ENCODE measurements around the gene PLEKHG4B.

Gene PLEKHG4B

GRCh38 chr5:157801-158200 is 65.8 kb downstream of the PLEKHG4B start:
- TF ChIP-seq SPI1 (IDR thresholded peaks at IDR 0.05; ENCODE audit: low read depth, low read length) = no peak
- no peak for TF ChIP-seq POLR2A (IDR thresholded peaks at IDR 0.05; ENCODE audit: low read depth, low read length)
- TF ChIP-seq POLR2AphosphoS5 (IDR thresholded peaks at IDR 0.05; ENCODE audit: low read depth, low read length) = no peak
- FAIRE-seq = no peak
- no peak for DNase-seq (ENCODE audit: insufficient read length, low spot score)

DNA sequence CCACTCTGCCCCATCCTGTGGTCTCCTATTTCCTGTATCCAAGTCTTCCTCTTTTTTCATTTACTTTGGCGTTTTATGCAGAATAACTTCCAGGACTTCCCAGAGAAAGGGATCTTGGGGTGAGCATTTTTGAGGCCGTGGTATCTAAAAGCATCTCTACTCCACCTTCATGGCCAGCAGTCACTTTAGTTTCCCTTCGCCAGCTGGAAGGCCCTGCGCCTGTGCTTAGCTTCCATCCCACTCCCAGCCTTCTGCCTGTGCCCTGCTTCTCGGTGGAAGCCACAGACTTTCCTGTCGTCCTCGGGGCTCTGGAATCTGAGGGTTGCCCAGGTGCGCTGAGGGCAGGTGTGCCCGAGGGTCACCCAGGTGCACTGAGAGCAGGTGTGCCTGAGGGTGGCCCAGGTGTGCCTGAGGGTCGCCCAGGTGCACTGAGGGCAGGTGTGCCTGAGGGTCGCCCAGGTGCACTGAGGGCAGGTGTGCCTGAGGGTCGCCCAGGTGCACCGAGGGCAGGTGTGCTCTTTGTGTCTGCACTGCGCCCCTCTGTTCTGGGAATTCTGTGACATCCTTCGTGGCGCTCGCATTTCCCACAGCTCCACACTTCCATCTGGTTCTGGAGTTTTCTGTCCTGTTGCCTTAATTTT is 67.0 kb downstream of the PLEKHG4B start:
- DNase-seq (ENCODE audit: insufficient read length, low spot score) (no peak), FAIRE-seq (no peak)
- TF ChIP-seq POLR2AphosphoS5 (IDR thresholded peaks at IDR 0.05; ENCODE audit: low read depth, low read length) = no peak
- TF ChIP-seq SPI1 (IDR thresholded peaks at IDR 0.05; ENCODE audit: low read depth, low read length) = no peak

- no peak for DNase-seq (ENCODE audit: insufficient read length, low spot score)
- FAIRE-seq = no peak
- TF ChIP-seq POLR2AphosphoS5 (IDR thresholded peaks at IDR 0.05; ENCODE audit: low read depth, low read length) = no peak
- TF ChIP-seq SPI1 (IDR thresholded peaks at IDR 0.05; ENCODE audit: low read depth, low read length) = no peak
- TF ChIP-seq POLR2A (IDR thresholded peaks at IDR 0.05; ENCODE audit: low read depth, low read length) = no peak
- TF ChIP-seq POU2F2 (IDR thresholded peaks at IDR 0.05; ENCODE audit: low read depth, low read length) = no peak
- TF ChIP-seq PAX5 (IDR thresholded peaks at IDR 0.05; ENCODE audit: insufficient read depth, low read length, severe bottlenecking) = no peak
- TF ChIP-seq TAF1 (IDR thresholded peaks at IDR 0.05; ENCODE audit: low read depth, low read length) = no peak
Observed at GRCh38 chr5:159448-160172, 67.6 kb downstream of the PLEKHG4B start.

- no peak for FAIRE-seq
- TF ChIP-seq POLR2A (IDR thresholded peaks at IDR 0.05; ENCODE audit: low read depth, low read length) (no peak), SPI1 (IDR thresholded peaks at IDR 0.05; ENCODE audit: low read depth, low read length) (no peak), POLR2AphosphoS5 (IDR thresholded peaks at IDR 0.05; ENCODE audit: low read depth, low read length) (no peak), PAX5 (IDR thresholded peaks at IDR 0.05; ENCODE audit: insufficient read depth, low read length, severe bottlenecking) (no peak), POU2F2 (IDR thresholded peaks at IDR 0.05; ENCODE audit: low read depth, low read length) (no peak), TAF1 (IDR thresholded peaks at IDR 0.05; ENCODE audit: low read depth, low read length) (no peak)
- no peak for DNase-seq (ENCODE audit: insufficient read length, low spot score)
Observed at GRCh38 chr5:160173-160510, 68.2 kb downstream of the PLEKHG4B start.

DNA sequence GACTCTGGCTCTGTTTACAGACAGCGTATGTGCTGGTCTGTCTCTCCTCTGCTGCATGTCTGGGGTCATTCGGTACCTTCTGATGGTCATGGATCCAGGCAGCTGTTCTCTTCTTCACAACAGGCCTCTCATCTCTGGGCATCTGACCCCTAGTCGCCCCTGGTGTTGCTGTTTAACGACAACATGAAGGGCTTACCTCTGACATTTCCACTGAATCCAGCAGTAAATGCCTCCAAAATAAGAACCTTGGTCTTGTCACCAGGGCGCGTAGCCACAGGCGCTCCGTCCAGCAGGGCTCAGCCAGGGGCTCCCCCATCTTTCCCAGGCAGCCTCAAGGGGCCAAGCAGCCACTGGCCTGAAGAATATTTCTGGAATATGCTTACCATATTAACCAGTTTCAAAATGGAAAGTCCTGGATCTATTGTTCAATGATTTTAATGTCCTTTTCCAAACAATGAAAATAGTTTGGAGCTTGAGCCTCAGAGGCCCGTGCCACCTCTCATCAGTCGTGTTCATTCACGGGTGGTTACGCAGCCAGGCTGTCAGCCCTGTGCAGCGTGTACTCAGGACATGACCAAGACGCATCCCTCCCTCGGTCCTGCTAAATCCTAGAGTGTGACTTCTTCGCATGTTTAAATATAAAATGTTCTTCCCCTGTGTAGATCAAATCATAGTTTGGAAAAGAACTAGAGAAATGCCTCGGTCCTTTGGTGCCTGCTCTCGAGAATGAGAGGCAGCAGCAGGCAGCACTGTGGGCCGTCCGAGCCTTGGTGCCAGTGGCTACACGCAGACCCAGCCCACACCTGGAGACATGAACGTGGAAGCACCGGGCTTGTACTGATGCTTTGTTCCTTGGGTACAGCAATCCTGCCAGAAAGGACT is 69.2 kb downstream of the PLEKHG4B start:
- no peak for FAIRE-seq
- no peak for DNase-seq (ENCODE audit: insufficient read length, low spot score)
- TF ChIP-seq TAF1 (IDR thresholded peaks at IDR 0.05; ENCODE audit: low read depth, low read length) = no peak
- no peak for TF ChIP-seq POU2F2 (IDR thresholded peaks at IDR 0.05; ENCODE audit: low read depth, low read length)
- TF ChIP-seq PAX5 (IDR thresholded peaks at IDR 0.05; ENCODE audit: insufficient read depth, low read length, severe bottlenecking) = no peak
- no peak for TF ChIP-seq POLR2AphosphoS5 (IDR thresholded peaks at IDR 0.05; ENCODE audit: low read depth, low read length)

GRCh38 chr5:161803-162110 is 69.8 kb downstream of the PLEKHG4B start:
- FAIRE-seq (no peak), DNase-seq (ENCODE audit: insufficient read length, low spot score) (no peak)
- TF ChIP-seq POLR2AphosphoS5 (IDR thresholded peaks at IDR 0.05; ENCODE audit: low read depth, low read length) = no peak
- TF ChIP-seq POLR2A (IDR thresholded peaks at IDR 0.05; ENCODE audit: low read depth, low read length) = no peak
- no peak for TF ChIP-seq PAX5 (IDR thresholded peaks at IDR 0.05; ENCODE audit: insufficient read depth, low read length, severe bottlenecking)

DNA sequence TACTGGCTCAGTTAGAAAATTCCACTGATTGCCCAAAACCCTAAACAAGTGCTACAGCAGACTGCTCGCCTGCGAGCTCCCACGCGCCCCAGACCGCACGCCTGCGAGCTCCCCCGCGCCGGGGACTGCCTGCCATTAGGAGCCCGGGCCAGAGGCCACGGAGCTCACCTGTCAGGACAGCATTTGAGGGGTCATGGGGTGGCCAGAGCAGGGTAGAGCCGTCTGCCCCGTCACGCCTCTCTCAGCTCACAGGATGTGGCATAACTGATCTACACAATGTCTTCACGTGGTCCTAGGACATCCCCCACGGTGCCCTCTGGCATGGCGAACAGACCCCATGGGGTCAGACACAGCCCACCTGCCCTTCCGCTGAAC is 70.2 kb downstream of the PLEKHG4B start:
- no peak for DNase-seq (ENCODE audit: insufficient read length, low spot score)
- no peak for TF ChIP-seq SPI1 (IDR thresholded peaks at IDR 0.05; ENCODE audit: low read depth, low read length)
- TF ChIP-seq POLR2AphosphoS5 (IDR thresholded peaks at IDR 0.05; ENCODE audit: low read depth, low read length) = no peak
- no peak for TF ChIP-seq POLR2A (IDR thresholded peaks at IDR 0.05; ENCODE audit: low read depth, low read length)
- TF ChIP-seq PAX5 (IDR thresholded peaks at IDR 0.05; ENCODE audit: insufficient read depth, low read length, severe bottlenecking) = no peak
- no peak for TF ChIP-seq POU2F2 (IDR thresholded peaks at IDR 0.05; ENCODE audit: low read depth, low read length)
- TF ChIP-seq TAF1 (IDR thresholded peaks at IDR 0.05; ENCODE audit: low read depth, low read length) = no peak
- FAIRE-seq = no peak

- FAIRE-seq (no peak), DNase-seq (ENCODE audit: insufficient read length, low spot score) (no peak)
- no peak for TF ChIP-seq POU2F2 (IDR thresholded peaks at IDR 0.05; ENCODE audit: low read depth, low read length)
Observed at GRCh38 chr5:162565-163337, 70.8 kb downstream of the PLEKHG4B start.

GRCh38 chr5:163338-163620 is 71.3 kb downstream of the PLEKHG4B start:
- FAIRE-seq (no peak), DNase-seq (ENCODE audit: insufficient read length, low spot score) (no peak)
- TF ChIP-seq POLR2A (IDR thresholded peaks at IDR 0.05; ENCODE audit: low read depth, low read length) (no peak), PAX5 (IDR thresholded peaks at IDR 0.05; ENCODE audit: insufficient read depth, low read length, severe bottlenecking) (no peak), POU2F2 (IDR thresholded peaks at IDR 0.05; ENCODE audit: low read depth, low read length) (no peak), TAF1 (IDR thresholded peaks at IDR 0.05; ENCODE audit: low read depth, low read length) (no peak), SPI1 (IDR thresholded peaks at IDR 0.05; ENCODE audit: low read depth, low read length) (no peak), POLR2AphosphoS5 (IDR thresholded peaks at IDR 0.05; ENCODE audit: low read depth, low read length) (no peak)

- FAIRE-seq = no peak
Observed at GRCh38 chr5:163841-164240, 71.9 kb downstream of the PLEKHG4B start.

More at GRCh38 chr5:163841-164240, 71.9 kb downstream of the PLEKHG4B start:
- TF ChIP-seq TAF1 (IDR thresholded peaks at IDR 0.05; ENCODE audit: low read depth, low read length) (no peak), POLR2A (IDR thresholded peaks at IDR 0.05; ENCODE audit: low read depth, low read length) (no peak), PAX5 (IDR thresholded peaks at IDR 0.05; ENCODE audit: insufficient read depth, low read length, severe bottlenecking) (no peak), SPI1 (IDR thresholded peaks at IDR 0.05; ENCODE audit: low read depth, low read length) (no peak), POLR2AphosphoS5 (IDR thresholded peaks at IDR 0.05; ENCODE audit: low read depth, low read length) (no peak), POU2F2 (IDR thresholded peaks at IDR 0.05; ENCODE audit: low read depth, low read length) (no peak)
- no peak for DNase-seq (ENCODE audit: insufficient read length, low spot score)
